GM21576 (cell line): ENCODE data around the gene CDH6.

Experiments used
- ATAC-seq: cut with Tn5 transposase; IDR thresholded peaks from one replicate; pipeline ENCODE4 v1.9.1; 2021; ENCODE audit warnings: mild to moderate bottlenecking, moderate library complexity; ENCODE audit not compliant: unreplicated experiment

Gene CDH6

GRCh38 chr5:31196309-31196708 lies 2.8 kb downstream of the CDH6 start:
- no peak for ATAC-seq

DNA sequence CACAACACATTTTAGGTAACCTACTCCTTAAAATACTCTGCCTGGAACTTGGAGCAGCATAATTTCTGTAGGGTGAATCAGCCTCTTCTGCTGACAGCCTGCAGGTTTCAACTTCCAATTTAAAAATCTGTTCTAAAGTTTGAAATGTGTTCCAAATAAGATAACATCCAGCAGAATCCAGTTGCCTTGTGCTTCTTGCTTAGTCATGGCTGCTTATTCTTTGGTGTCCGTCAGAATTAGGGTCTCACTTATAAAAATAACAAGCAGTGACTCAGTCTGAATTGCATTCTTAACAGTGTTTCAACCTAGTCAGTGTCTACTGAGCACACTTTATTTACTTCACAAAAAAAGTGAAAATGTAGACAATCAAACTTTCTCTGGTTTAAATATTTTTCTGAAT lies 3.7 kb downstream of the CDH6 start:
- ATAC-seq: no peak

- no peak for ATAC-seq
Observed at GRCh38 chr5:31204958-31205357, 11.5 kb downstream of the CDH6 start.

- ATAC-seq: no peak
Observed at GRCh38 chr5:31208043-31208442, 14.6 kb downstream of the CDH6 start.

DNA sequence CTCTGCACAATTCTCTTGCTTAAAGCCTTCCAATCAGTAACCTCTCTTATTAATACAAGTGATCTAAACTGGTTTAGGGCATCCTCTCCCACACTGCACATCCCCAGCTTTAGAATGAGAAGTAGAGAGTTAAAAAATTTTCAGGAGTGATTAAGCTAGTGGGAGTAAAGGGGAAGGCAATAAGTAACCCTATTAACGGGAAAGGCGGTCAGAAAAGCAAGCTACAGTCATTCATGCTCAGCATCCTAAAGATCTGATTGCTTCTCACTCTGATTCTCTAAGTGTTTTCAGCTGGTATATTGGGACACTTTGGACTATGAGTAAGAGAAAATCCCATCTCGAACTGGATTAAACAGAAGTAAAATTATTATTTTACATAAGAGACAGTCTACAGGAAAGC lies 15.8 kb downstream of the CDH6 start:
- ATAC-seq: no peak

- no peak for ATAC-seq
Observed at GRCh38 chr5:31211098-31211497, 17.6 kb downstream of the CDH6 start.

DNA sequence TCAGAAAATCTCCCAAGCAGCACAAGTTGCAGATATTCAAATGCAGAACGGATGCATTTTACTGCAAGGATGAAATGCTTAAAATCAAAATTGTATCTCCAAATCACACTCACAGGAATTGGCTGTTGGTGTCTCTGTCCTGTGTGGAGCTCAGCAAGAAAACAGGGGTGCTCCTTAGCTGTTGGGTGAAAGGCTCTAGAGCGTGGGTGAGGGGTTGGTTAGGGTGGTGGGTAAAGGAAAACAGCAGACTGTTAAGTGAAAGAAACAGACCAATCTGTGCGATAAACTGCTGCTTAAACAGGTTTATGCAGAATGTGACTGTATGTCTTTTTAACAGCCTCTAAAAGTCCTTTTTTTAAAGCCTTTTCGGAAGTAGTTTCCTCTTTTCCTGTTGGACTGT lies 19.8 kb downstream of the CDH6 start:
- no peak for ATAC-seq

GRCh38 chr5:31213705-31214121 lies 20.2 kb downstream of the CDH6 start:
- ATAC-seq: no peak

GRCh38 chr5:31214229-31214628 lies 20.7 kb downstream of the CDH6 start:
- no peak for ATAC-seq

- ATAC-seq: no peak
Observed at GRCh38 chr5:31215236-31215635, 21.8 kb downstream of the CDH6 start.

GRCh38 chr5:31217446-31217845 lies 24.0 kb downstream of the CDH6 start:
- no peak for ATAC-seq

GRCh38 chr5:31218978-31219377 lies 25.5 kb downstream of the CDH6 start:
- ATAC-seq: no peak

GRCh38 chr5:31221001-31221400 lies 27.5 kb downstream of the CDH6 start:
- no peak for ATAC-seq

- ATAC-seq: no peak
Observed at GRCh38 chr5:31225118-31225517, 31.6 kb downstream of the CDH6 start.

- ATAC-seq: no peak
Observed at GRCh38 chr5:31225613-31226012, 32.1 kb downstream of the CDH6 start.

GRCh38 chr5:31226651-31227050 lies 33.2 kb downstream of the CDH6 start:
- no peak for ATAC-seq

DNA sequence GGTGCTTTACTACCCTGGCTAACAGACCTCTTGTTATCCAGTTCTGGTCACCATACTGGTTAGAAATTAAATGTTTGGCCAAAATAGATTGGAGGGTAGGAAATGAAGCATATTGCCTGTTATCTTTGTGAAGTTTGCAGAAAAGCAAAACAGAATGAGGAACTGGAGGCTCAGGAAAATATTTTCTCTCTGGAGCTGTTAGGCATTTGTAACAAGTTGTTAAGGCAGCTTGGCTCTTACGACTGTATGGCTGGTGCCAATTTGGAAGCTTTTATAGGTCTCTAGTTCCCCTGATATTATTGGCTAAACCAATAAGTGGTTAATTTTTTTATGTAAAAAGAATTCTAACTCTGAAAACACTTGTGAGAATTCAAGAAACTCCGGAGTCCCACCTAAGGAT lies 35.8 kb downstream of the CDH6 start:
- ATAC-seq: no peak

GRCh38 chr5:31231177-31231838 lies 37.8 kb downstream of the CDH6 start:
- ATAC-seq: no peak

GRCh38 chr5:31232273-31232888 lies 38.9 kb downstream of the CDH6 start:
- peak; percentile 91 for ATAC-seq

DNA sequence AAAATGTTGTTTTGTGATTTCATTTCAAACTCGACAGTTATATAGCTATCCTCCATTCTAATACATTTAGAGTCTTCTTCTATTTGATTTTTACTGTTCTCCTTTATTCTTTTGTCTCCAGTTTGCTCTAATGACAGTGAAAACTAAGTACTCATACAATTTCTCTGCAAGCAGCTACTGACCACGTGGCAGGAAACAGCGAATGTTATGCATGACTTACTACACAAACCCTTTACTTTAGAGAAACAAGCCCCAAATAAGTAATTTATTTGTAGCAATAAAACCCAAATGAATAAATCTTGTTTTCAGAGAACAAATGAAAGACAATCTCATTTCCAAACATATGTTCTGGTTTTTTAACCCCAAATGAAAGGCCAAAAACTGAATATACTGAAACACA lies 41.9 kb downstream of the CDH6 start:
- ATAC-seq: no peak

- ATAC-seq: no peak
Observed at GRCh38 chr5:31236339-31236738, 42.9 kb downstream of the CDH6 start.

DNA sequence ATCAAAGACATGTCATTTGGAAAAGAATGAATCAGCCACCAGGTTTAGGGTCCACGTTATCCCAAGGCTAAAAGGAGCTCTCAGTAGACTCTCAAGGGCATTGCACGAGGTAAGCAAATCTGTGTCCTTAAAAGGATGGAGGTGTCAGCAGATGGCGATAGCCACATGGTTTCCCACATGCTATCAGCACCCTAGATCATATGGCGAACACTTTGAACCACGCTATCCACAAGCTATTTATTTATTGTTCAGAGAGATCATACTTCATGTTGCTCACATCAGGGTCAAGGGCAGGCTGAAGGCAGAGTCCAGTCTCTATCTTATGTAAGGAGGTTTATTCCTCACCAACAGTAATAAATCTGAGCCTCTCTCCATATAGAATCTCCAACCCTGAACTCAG lies 43.7 kb downstream of the CDH6 start:
- no peak for ATAC-seq

- ATAC-seq: no peak
Observed at GRCh38 chr5:31238497-31238896, 45.0 kb downstream of the CDH6 start.
